T-helper 9 cell (primary cell): ENCODE measurements around the gene ITFG2.
"Not testable (repeated sequence)": the region's sequence is repeated elsewhere in the genome, so short reads cannot be mapped to it uniquely, and the experiment has no call there.

Experiments used
- DNase-seq: peaks from one replicate; pipeline ENCODE4 v3.0.0-alpha.2; 2020

ITFG2 gene

GRCh38 chr12:2832550-2833127, 20.2 kb downstream of the ITFG2 start:
- no peak for DNase-seq

DNA sequence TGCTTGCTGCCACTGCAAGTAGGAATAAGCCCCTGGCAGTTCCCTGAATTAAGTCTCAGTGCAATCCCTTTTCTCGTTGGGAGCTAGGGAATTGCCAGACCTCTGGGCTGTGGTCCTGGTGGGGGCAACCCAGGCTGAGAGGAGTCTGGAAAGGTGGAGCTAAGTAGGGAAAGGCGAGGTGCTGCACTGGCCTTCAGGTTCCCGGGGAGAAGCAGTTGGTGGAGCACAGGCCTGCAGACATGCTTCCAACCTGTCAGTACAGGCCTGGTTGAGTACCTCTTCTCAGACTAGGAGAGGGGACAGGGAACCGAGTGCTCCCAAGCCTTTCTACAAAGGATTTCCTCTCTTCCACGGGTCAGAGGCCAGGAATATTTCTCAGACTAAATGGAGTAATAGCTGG, 20.9 kb downstream of the ITFG2 start:
- no peak for DNase-seq

DNA sequence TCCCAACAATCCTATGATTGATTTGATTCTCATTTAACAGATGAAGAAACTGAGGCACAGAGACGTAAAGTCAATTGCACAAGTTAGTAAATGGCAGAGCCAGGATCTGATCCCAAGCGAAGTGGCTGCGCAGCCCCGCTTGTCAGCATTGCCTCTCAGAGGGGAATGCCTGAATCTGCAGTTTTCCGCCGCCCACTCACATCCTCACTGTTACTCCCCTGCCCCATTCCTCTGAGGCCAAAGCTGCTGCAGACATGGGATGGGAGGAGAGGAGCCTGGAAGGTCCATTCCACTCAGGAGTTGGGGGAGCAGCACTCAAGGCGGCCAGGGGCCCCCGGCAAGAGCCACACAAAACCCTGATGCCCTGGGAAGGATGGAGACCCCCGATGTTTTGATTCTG, 21.3 kb downstream of the ITFG2 start:
- no peak for DNase-seq

GRCh38 chr12:2834581-2835491, 22.4 kb downstream of the ITFG2 start, which contains the start of gene NRIP2:
NRIP2 (minus strand) TSS chr12:2835035; CDS start chr12:2834983, 52 bp downstream.
- no peak for DNase-seq

- no peak for DNase-seq
Measured at GRCh38 chr12:2835691-2836403, 23.4 kb downstream of the ITFG2 start.

- no peak for DNase-seq
Measured at GRCh38 chr12:2836574-2836973, 24.1 kb downstream of the ITFG2 start.

DNA sequence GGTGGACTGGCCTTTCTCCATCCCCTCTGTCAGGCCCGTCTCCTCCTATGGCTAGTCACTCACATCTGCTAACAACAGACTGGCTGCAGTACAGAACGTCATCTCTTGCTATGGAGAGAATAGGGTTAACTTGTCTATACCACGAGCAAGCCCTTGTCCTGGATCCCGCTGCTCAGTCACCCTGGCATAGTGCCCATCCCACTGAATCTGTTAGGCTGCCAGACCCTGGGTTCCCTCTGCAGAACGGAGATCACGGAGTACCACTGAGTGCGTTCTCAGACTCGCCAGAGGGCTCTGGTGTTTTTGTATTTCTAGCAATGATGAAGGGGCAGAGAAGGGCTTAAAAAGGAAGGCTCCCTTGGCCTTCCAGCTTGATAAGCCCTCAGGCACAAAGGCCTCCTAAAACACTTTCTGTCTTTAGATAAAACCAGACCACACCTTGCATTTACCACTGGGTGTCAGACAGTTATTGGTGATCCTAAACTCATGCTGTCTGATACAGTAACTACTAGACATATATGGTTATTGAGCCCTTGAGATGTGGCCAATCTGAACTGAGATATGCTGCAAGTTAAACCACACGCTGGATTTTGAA, 28.7 kb downstream of the ITFG2 start:
- DNase-seq = no peak

DNA sequence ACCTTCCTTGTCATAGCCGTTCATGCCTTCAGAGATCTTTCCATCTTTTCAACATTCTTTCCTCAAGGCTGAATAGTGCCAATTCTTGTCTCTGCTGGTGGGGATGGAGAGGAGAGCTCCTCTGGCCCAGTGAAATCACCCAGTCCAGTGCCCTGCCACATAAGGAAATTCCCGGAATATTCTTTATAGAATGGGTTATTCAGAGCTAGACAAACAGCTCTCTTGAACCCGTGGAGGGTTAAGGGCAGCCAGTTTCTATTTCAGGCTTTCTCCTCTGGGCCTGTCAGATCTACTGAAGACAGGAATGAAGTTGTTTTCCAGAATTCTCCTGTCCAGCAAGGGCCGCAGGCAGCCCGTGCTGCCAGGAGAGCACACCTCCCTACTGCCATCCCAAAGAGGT, 30.5 kb downstream of the ITFG2 start:
- no peak for DNase-seq

DNA sequence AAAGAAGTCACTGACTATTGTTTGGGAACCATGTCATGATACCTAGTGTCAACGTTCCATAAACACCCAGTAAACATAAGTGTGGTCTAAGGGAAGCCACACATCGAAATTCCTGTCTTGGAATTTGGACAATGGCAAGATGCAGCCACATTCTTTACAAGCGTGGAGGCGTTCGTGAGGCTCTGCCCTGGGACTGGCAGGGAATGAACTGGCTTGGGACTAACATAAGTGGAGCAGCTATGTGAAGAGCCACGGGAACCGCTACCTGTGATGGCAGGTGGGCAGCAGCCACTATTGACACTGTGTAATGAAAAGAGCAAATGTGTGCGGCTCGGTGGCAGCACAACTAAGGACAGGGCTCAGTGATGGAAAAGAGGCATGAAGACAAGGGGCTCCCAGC, 32.3 kb downstream of the ITFG2 start:
- DNase-seq = no peak

- no peak for DNase-seq
Measured at GRCh38 chr12:2845280-2845679, 32.8 kb downstream of the ITFG2 start.

GRCh38 chr12:2851931-2852330, 39.5 kb downstream of the ITFG2 start:
- no peak for DNase-seq

DNA sequence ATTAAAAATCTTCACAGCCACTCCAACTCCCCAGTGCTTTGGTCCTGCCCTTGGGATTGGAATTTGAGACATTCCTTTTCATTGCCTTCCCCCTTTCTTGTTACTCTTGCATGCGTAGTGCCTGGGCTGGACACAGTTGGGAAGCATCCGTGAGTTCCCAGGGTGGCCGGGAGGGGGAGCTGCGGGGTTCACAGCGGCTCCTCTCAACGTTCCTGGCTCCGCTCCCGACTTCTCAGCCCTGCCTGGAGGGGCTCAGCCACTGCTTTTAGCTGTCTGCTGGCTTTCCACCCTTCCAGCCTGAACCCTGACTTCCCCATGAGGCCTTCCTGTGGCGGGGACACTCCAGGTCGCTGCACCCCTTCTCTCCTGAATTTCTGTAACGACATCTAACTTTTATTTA, 41.2 kb downstream of the ITFG2 start:
- peak; percentile 31 for DNase-seq

GRCh38 chr12:2854669-2855453, 42.4 kb downstream of the ITFG2 start:
- no peak for DNase-seq

GRCh38 chr12:2855546-2855945, 43.1 kb downstream of the ITFG2 start:
- no peak for DNase-seq

GRCh38 chr12:2856051-2856450, 43.6 kb downstream of the ITFG2 start:
- DNase-seq = no peak

DNA sequence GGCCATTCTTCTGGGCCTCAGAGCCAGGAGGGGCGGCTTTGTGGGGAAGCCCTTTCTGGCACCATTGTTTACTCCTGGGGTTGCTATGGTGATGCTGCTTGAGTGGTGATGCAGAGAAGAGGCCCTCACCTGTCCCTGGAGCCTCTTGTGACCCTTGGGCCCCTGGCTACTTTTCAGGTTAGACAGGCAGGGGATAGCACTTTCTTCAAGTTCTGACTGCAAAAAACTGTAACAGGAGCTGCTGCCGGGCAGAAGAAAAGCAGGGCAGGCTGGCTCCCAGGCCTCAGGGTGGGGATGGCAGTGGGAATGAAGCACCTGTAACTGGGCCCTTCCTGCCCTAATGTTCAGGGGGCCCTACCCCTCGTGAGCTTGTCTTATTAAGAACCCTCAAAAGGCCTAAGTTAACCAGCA, 44.6 kb downstream of the ITFG2 start, which contains the start of gene TEX52:
TSS of gene TEX52 (minus strand) at position 19 of the 411 bp plus-strand sequence. CDS start at position 6, 13 bp downstream.
- no peak for DNase-seq

DNA sequence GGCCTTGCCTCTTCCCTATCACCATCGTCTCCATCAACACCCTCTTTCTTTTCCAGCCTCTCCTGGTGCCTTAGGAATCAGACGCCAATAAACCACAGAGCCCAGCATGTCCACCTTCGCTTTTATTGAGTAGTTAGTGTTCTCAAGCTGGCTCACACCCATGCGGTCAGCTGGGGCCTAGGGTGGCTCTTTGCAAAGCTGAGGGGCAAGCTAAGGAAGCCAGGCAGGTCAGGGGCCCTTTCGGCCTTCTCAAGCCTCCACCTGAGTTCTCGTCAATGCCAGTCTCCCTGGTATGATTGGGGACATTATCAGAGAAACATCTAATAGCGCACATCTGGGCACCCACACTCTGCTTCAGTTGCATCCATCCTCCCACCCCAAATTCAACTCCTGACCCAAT, 45.1 kb downstream of the ITFG2 start:
- no peak for DNase-seq

- DNase-seq = no peak
Measured at GRCh38 chr12:2858334-2858733, 45.9 kb downstream of the ITFG2 start.

DNA sequence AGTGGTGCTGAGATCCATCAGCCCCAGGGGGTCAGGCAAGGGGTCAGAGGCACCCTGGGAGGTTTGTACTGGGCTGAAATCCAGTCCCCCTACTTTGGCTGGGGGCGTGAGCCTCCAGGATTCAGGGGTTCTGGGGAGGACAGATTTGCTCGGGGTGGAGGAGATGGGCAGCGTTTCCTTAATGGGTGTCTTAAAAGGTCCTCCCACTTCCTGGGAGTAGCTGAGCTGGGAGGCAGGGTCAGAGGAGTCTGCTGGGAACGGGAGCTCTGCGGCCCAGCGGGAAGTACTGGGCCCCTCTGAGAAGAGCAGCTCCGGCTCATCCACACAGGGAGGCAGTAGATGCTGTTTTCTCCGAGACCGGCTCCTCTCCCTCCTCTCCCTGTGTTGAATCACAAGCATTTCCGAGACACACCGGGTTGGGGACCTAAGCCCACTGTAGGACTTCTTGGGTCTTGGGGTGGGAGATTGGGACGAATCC, 46.5 kb downstream of the ITFG2 start:
- no peak for DNase-seq

GRCh38 chr12:2860170-2860569, 47.7 kb downstream of the ITFG2 start:
- DNase-seq = no peak

DNA sequence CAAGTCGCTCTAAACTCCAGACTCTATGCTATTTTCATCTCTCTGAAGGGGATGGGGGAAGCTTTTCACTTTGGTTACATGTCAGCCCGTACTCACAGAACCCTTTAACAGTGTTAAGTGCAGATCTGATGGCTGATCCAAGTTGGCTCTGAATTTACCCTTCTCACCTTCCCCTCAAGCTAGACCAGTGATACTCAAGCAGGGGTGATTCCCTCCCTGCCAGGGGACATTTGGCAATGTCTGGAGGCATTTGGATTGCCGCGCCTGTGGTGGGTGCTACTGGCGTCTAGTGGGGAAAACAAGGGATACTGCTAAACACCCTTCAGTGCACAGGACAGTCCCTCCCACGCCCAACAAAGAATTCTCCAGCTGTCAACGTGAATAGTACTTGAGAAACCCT, 50.4 kb downstream of the ITFG2 start:
- no peak for DNase-seq

GRCh38 chr12:2863402-2863801, 50.9 kb downstream of the ITFG2 start:
- DNase-seq = not testable (repeated sequence)
